ENCODE results near the gene FHOD3. TPM values are rescaled to one million over a fixed set of nuclear protein-coding genes. Genes with fewer than 3 reads are reported as not detected.

Gene FHOD3
- total RNA-seq, 1 experiment from 2014 or later, result 18.1 TPM

GRCh38 chr18:36341944-36342343 is 44.4 kb downstream of the FHOD3 start:
- H3K4me2 ChIP-seq (ENCODE audit: low read length), result no peak overlapping the region
- H3K27me3 ChIP-seq (ENCODE audit: low read length), result no peaks in the 10 kb centered on the region
- no peak overlapping the region for H2AFZ ChIP-seq (ENCODE audit: low read length)
- TF ChIP-seq EZH2 (IDR thresholded peaks at IDR 0.05; ENCODE audit: low read length, unreplicated experiment) (no peak), EZH2phosphoT487 (IDR thresholded peaks at IDR 0.05; ENCODE audit: borderline replicate concordance, low read length) (no peak)
- TF ChIP-seq, protein P1, sequence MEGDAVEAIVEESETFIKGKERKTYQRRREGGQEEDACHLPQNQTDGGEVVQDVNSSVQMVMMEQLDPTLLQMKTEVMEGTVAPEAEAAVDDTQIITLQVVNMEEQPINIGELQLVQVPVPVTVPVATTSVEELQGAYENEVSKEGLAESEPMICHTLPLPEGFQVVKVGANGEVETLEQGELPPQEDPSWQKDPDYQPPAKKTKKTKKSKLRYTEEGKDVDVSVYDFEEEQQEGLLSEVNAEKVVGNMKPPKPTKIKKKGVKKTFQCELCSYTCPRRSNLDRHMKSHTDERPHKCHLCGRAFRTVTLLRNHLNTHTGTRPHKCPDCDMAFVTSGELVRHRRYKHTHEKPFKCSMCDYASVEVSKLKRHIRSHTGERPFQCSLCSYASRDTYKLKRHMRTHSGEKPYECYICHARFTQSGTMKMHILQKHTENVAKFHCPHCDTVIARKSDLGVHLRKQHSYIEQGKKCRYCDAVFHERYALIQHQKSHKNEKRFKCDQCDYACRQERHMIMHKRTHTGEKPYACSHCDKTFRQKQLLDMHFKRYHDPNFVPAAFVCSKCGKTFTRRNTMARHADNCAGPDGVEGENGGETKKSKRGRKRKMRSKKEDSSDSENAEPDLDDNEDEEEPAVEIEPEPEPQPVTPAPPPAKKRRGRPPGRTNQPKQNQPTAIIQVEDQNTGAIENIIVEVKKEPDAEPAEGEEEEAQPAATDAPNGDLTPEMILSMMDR (conservative IDR thresholded peaks at IDR 0.05; ENCODE audit: low read depth, low read length), result no peak
- ChIA-PET CTCF (no interaction called here), POLR2A (ENCODE audit: unreplicated experiment) (no interaction called here)
- H3K9me2 ChIP-seq (replicated peaks; ENCODE audit: low read length), result no peaks in the 10 kb centered on the region
- ATAC-seq (no peak), DNase-seq (no peak)
- BruUV-seq (replicated peaks), result no TSS peak
- no peak overlapping the region for H3K27ac ChIP-seq (ENCODE audit: low read length)
- no peaks in the 10 kb centered on the region for H3K9me3 ChIP-seq (ENCODE audit: low read length)
- intact Hi-C loops (cut with micrococcal nuclease), result no loop called here
- H3K36me3 ChIP-seq (ENCODE audit: low read depth, low read length), result no peaks in the 10 kb centered on the region
- no peak overlapping the region for H3K9ac ChIP-seq (ENCODE audit: low read length)
- H3K4me1 ChIP-seq (ENCODE audit: insufficient read depth, low read length), result no peaks in the 10 kb centered on the region
- H3F3A ChIP-seq (ENCODE audit: low read length, unreplicated experiment), result no peaks in the 10 kb centered on the region
- H3K4me3 ChIP-seq (ENCODE audit: low read length), result no peak overlapping the region
- no peaks in the 10 kb centered on the region for H4K20me1 ChIP-seq (ENCODE audit: low read length)
- H3K79me2 ChIP-seq (ENCODE audit: low read length), result no peaks in the 10 kb centered on the region

GRCh38 chr18:36348331-36348730 is 50.8 kb downstream of the FHOD3 start:
- POLR2A ChIA-PET (ENCODE audit: unreplicated experiment), result no interaction called here
- Histone ChIP-seq H3K9ac (ENCODE audit: low read length) (no peak overlapping the region), H3K36me3 (ENCODE audit: low read depth, low read length) (no peaks in the 10 kb centered on the region), H3F3A (ENCODE audit: low read length, unreplicated experiment) (no peaks in the 10 kb centered on the region), H4K20me1 (ENCODE audit: low read length) (no peaks in the 10 kb centered on the region), H2AFZ (ENCODE audit: low read length) (no peak overlapping the region), H3K9me3 (ENCODE audit: low read length) (no peaks in the 10 kb centered on the region), H3K79me2 (ENCODE audit: low read length) (peaks cover 31% of the 10 kb centered on the region), H3K9me2 (replicated peaks; ENCODE audit: low read length) (no peaks in the 10 kb centered on the region), H3K27ac (ENCODE audit: low read length) (no peak overlapping the region), H3K4me2 (ENCODE audit: low read length) (no peak overlapping the region), H3K4me1 (ENCODE audit: insufficient read depth, low read length) (peaks cover 19% of the 10 kb centered on the region), H3K27me3 (ENCODE audit: low read length) (no peaks in the 10 kb centered on the region), H3K4me3 (ENCODE audit: low read length) (no peak overlapping the region)
- BruUV-seq (replicated peaks), result no TSS peak
- no peak for ATAC-seq
- no peak for DNase-seq
- no peak for TF ChIP-seq EZH2 (IDR thresholded peaks at IDR 0.05; ENCODE audit: low read length, unreplicated experiment)
- TF ChIP-seq, protein P1 (conservative IDR thresholded peaks at IDR 0.05; ENCODE audit: low read depth, low read length), result no peak
- TF ChIP-seq EZH2phosphoT487 (IDR thresholded peaks at IDR 0.05; ENCODE audit: borderline replicate concordance, low read length), result no peak
- CTCF ChIA-PET, result interaction anchor here (0.7 kb wide), 1 partner anchor 11 kb away, joined by 4 read pairs; no protein-coding TSS in a partner anchor
- intact Hi-C loops (cut with micrococcal nuclease), result no loop called here

DNA sequence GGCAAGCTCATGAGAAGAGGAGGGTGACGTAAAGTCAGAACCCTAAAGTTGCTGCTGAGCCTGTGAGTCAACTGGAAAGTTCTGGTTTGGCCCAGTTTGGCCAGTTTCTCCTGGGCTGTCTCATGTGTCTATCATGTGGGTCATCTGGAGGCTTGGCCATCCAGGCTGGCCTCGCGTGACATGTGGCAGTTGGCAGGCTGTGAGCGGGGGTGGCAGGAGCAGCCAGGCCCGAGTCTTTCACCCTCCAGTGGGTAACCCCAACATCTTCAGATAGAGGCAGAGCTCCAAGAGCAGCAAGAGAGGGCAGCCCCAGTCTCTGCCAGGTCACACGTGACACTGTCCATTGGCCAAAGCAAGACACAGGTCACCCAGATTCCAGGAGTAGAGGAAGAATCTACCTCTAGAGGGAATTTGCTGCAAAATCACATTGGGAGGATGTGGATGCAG is 51.5 kb downstream of the FHOD3 start:
- CTCF ChIA-PET, result no interaction called here

More for the DNA sequence above, 51.5 kb downstream of the FHOD3 start:
- Histone ChIP-seq H3K4me2 (ENCODE audit: low read length) (no peak overlapping the region), H4K20me1 (ENCODE audit: low read length) (no peaks in the 10 kb centered on the region), H3K9me3 (ENCODE audit: low read length) (no peaks in the 10 kb centered on the region), H3F3A (ENCODE audit: low read length, unreplicated experiment) (no peaks in the 10 kb centered on the region), H2AFZ (ENCODE audit: low read length) (no peak overlapping the region), H3K9ac (ENCODE audit: low read length) (no peak overlapping the region), H3K9me2 (replicated peaks; ENCODE audit: low read length) (no peaks in the 10 kb centered on the region), H3K27ac (ENCODE audit: low read length) (no peak overlapping the region), H3K79me2 (ENCODE audit: low read length) (peaks cover 36% of the 10 kb centered on the region), H3K27me3 (ENCODE audit: low read length) (no peaks in the 10 kb centered on the region), H3K4me3 (ENCODE audit: low read length) (no peak overlapping the region), H3K4me1 (ENCODE audit: insufficient read depth, low read length) (peaks cover 19% of the 10 kb centered on the region), H3K36me3 (ENCODE audit: low read depth, low read length) (no peaks in the 10 kb centered on the region)
- intact Hi-C loops (cut with micrococcal nuclease), result no loop called here
- TF ChIP-seq EZH2 (IDR thresholded peaks at IDR 0.05; ENCODE audit: low read length, unreplicated experiment), result no peak
- no peak for TF ChIP-seq EZH2phosphoT487 (IDR thresholded peaks at IDR 0.05; ENCODE audit: borderline replicate concordance, low read length)
- TF ChIP-seq, protein P1 (conservative IDR thresholded peaks at IDR 0.05; ENCODE audit: low read depth, low read length), result no peak
- DNase-seq, result no peak
- ATAC-seq, result no peak
- no TSS peak for BruUV-seq (replicated peaks)
- POLR2A ChIA-PET (ENCODE audit: unreplicated experiment), result no interaction called here
